ENCODE data around the gene PHAF1.

Gene PHAF1

DNA sequence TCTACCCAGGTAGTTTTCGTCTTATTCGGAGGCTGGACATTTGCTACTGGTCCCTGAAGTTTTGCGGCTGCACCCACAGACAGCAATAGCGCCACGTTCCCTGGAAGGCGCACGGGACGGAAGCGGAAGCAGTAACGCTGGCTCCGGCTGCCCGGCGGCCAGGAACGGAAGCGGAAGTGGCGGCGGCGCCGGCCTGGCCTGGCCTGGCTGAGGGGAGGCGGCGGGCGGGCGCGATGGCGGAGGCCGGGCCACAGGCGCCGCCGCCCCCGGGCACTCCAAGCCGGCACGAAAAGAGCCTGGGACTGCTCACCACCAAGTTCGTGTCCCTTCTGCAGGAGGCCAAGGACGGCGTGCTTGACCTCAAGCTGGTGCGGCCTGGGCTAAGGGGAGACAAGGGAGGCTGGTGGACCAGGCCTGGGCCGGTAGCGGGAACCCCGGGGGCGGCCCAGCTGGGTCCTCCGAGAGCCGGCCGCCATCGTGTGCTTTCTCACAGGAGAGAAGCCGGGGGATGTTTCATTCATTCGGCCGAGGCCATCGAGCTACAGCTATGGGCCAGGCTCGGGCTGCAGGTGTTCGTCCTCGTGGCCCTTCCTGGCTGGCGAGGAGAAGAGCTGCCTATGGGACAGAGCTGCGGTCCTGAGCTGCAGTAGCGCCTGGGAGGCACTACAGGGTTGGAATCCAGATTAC lies 82.4 kb downstream of the PHAF1 start, which contains the start of gene E2F4:
E2F4 (plus strand) TSS at position 161 of the 687 bp plus-strand sequence; CDS start at position 234, 73 bp downstream.
- Histone ChIP-seq H3K4me3 (peak within 1 kb of the TSS; percentile 80), H3K36me3 (ENCODE audit: insufficient read depth, low read length) (peaks cover 18% of the 10 kb centered on the region; the same call in 1 of the 2 replicates), H3K27ac (no peak within 1 kb of the TSS), H3K9ac (ENCODE audit: insufficient read length) (peak within 1 kb of the TSS; percentile 93), H3K9me3 (ENCODE audit: low read depth, low read length) (no peaks in the 10 kb centered on the region)
- DNase-seq (ENCODE audit: low read depth, low spot score) = no peak
- TF ChIP-seq FOXP2 (optimal IDR thresholded peaks at IDR 0.05; ENCODE audit: control extremely low read depth, extremely low read length, insufficient read depth) = no peak
- peak; percentile 28; the same call in 1 of the 2 replicates for TF ChIP-seq POLR2AphosphoS5 (IDR thresholded peaks at IDR 0.05; ENCODE audit: borderline replicate concordance, low read depth, low read length)

DNA sequence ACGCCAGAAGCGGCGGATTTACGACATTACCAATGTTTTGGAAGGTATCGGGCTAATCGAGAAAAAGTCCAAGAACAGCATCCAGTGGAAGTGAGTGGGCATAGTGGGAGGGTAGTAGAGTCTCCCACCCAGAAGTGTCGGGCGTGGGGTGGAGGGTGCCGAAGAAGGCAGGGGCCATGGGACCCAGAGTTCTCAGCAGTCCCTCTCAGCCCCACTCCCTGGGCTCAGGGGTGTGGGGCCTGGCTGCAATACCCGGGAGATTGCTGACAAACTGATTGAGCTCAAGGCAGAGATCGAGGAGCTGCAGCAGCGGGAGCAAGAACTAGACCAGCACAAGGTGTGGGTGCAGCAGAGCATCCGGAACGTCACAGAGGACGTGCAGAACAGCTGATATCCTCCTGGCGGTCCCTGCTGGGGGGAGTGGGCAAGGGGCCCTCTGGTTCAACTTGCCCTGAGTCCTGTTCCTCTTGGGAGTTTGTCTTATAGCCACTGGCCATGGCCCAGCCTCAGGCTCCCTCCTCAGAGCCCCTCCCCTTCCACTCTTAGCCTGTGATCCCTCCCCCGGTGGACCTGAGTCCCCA lies 83.1 kb downstream of the PHAF1 start:
- H3K9ac ChIP-seq (ENCODE audit: insufficient read length) = peak overlapping the region; percentile 93
- H3K36me3 ChIP-seq (ENCODE audit: insufficient read depth, low read length) = peaks cover 18% of the 10 kb centered on the region; the same call in 1 of the 2 replicates
- no peak for DNase-seq (ENCODE audit: low read depth, low spot score)
- H3K4me3 ChIP-seq = peak overlapping the region; percentile 80
- no peak for TF ChIP-seq POLR2AphosphoS5 (IDR thresholded peaks at IDR 0.05; ENCODE audit: borderline replicate concordance, low read depth, low read length)
- no peak for TF ChIP-seq FOXP2 (optimal IDR thresholded peaks at IDR 0.05; ENCODE audit: control extremely low read depth, extremely low read length, insufficient read depth)
- no peak for TF ChIP-seq EZH2 (IDR thresholded peaks at IDR 0.05)
- H3K9me3 ChIP-seq (ENCODE audit: low read depth, low read length) = no peaks in the 10 kb centered on the region
- H3K27ac ChIP-seq = no peak overlapping the region

DNA sequence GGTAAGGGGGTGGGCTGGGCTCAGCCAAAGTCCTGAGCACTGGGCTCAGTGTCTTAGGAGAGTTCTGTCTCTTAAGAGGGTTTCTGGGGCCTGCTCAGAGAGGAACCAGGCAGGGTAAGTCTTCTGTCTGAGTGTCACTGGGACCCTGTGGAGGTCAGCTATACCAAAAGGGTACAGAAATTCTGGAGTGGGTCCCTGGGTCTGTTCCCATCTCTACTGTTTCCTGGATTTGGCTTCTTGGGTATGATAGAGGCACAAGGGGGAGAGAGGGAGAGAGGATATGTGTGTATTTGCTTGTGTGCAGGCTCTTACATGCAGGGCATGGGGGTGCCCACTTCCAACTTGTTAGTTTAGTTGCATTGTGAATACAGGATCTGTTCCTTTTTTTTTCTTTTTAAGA lies 83.8 kb downstream of the PHAF1 start:
- no peak for DNase-seq (ENCODE audit: low read depth, low spot score)
- no peak overlapping the region for H3K9ac ChIP-seq (ENCODE audit: insufficient read length)
- no peaks in the 10 kb centered on the region for H3K9me3 ChIP-seq (ENCODE audit: low read depth, low read length)
- no peak overlapping the region; the same call in 1 of the 2 replicates for H3K4me3 ChIP-seq
- peaks cover 18% of the 10 kb centered on the region; the same call in 1 of the 2 replicates for H3K36me3 ChIP-seq (ENCODE audit: insufficient read depth, low read length)
- H3K27ac ChIP-seq = no peak overlapping the region
- TF ChIP-seq EZH2 (IDR thresholded peaks at IDR 0.05) (no peak), POLR2AphosphoS5 (IDR thresholded peaks at IDR 0.05; ENCODE audit: borderline replicate concordance, low read depth, low read length) (no peak), FOXP2 (optimal IDR thresholded peaks at IDR 0.05; ENCODE audit: control extremely low read depth, extremely low read length, insufficient read depth) (no peak)

DNA sequence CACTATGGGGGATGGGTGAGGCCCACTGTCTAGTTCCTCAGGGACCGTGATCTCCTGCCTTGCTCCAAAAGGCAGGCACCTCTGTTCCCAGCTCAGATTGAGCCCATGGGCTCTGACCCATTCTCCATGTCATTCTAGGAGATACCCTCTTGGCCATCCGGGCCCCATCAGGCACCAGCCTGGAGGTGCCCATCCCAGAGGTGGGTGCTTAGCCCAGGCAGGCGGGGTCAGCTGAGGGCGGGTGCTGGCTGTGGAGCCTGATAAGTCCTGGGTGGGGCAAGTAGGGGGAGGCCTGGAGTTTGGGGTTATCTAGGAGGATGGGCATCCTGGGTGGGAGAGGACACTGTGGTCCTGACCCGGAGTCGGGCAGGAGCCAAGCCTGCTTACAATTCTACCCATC lies 84.5 kb downstream of the PHAF1 start:
- H3K4me3 ChIP-seq = no peak overlapping the region
- no peak for DNase-seq (ENCODE audit: low read depth, low spot score)
- H3K9me3 ChIP-seq (ENCODE audit: low read depth, low read length) = no peaks in the 10 kb centered on the region
- no peak overlapping the region for H3K9ac ChIP-seq (ENCODE audit: insufficient read length)
- H3K27ac ChIP-seq = no peak overlapping the region
- H3K36me3 ChIP-seq (ENCODE audit: insufficient read depth, low read length) = peaks cover 18% of the 10 kb centered on the region; the same call in 1 of the 2 replicates
- TF ChIP-seq POLR2AphosphoS5 (IDR thresholded peaks at IDR 0.05; ENCODE audit: borderline replicate concordance, low read depth, low read length) (no peak), EZH2 (IDR thresholded peaks at IDR 0.05) (no peak), FOXP2 (optimal IDR thresholded peaks at IDR 0.05; ENCODE audit: control extremely low read depth, extremely low read length, insufficient read depth) (no peak)

DNA sequence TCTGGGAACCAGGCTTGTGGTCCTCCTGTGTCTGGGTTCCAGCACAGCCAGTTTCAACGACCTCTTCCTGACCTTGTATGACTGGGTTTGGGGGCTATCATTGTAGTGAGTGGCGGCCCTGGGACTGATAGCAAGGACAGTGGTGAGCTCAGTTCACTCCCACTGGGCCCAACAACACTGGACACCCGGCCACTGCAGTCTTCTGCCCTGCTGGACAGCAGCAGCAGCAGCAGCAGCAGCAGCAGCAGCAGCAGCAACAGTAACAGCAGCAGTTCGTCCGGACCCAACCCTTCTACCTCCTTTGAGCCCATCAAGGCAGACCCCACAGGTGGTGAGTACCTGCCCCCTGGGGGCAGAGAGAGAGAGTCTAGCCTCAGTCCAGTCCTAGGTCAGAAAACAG lies 85.9 kb downstream of the PHAF1 start:
- no peak overlapping the region for H3K9ac ChIP-seq (ENCODE audit: insufficient read length)
- no peak overlapping the region for H3K4me3 ChIP-seq
- H3K36me3 ChIP-seq (ENCODE audit: insufficient read depth, low read length) = peaks cover 18% of the 10 kb centered on the region; the same call in 1 of the 2 replicates
- H3K27ac ChIP-seq = no peak overlapping the region
- DNase-seq (ENCODE audit: low read depth, low spot score) = no peak
- TF ChIP-seq POLR2AphosphoS5 (IDR thresholded peaks at IDR 0.05; ENCODE audit: borderline replicate concordance, low read depth, low read length) (no peak), FOXP2 (optimal IDR thresholded peaks at IDR 0.05; ENCODE audit: control extremely low read depth, extremely low read length, insufficient read depth) (no peak), EZH2 (IDR thresholded peaks at IDR 0.05) (no peak)
- no peaks in the 10 kb centered on the region for H3K9me3 ChIP-seq (ENCODE audit: low read depth, low read length)

DNA sequence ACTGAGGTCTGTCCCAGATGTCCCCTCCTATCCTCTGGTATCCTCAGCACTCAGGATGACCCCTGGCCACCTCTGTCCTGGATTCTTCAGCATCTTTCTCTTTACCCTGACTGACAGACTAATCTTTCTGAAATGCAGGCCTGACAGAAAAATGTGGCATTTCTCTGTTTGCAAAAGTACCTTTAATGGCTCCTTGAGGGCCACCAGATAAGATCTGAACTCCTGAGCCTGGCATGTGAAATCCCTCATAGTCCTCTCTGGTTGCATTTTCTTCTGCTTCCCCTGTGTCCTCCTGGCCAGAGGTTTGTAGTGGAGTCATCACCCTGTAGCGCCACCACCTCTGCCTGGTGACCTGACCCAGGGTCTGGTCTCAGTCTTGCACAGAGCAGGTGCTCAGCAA lies 87.1 kb downstream of the PHAF1 start:
- TF ChIP-seq FOXP2 (optimal IDR thresholded peaks at IDR 0.05; ENCODE audit: control extremely low read depth, extremely low read length, insufficient read depth) = no peak
- TF ChIP-seq POLR2AphosphoS5 (IDR thresholded peaks at IDR 0.05; ENCODE audit: borderline replicate concordance, low read depth, low read length) = no peak
- TF ChIP-seq EZH2 (IDR thresholded peaks at IDR 0.05) = no peak
- Histone ChIP-seq H3K27ac (no peak overlapping the region), H3K9ac (ENCODE audit: insufficient read length) (no peak overlapping the region), H3K9me3 (ENCODE audit: low read depth, low read length) (no peaks in the 10 kb centered on the region), H3K36me3 (ENCODE audit: insufficient read depth, low read length) (peaks cover 18% of the 10 kb centered on the region; the same call in 1 of the 2 replicates), H3K4me3 (no peak overlapping the region)
- no peak for DNase-seq (ENCODE audit: low read depth, low spot score)

DNA sequence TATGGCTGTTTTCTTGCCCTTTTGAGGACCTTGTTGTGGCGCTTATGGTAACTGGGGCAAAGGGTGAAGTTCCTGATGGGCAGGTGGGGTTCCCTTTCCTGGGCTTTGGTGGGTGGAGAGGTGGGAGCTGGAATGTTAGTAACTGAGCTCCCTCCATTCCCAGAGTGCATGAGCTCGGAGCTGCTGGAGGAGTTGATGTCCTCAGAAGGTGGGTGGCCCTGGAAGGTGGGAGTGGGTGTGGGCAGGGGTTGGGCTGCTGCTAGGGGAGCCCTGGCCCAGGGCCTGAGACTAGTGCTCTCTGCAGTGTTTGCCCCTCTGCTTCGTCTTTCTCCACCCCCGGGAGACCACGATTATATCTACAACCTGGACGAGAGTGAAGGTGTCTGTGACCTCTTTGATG lies 88.0 kb downstream of the PHAF1 start:
- peaks cover 18% of the 10 kb centered on the region; the same call in 1 of the 2 replicates for H3K36me3 ChIP-seq (ENCODE audit: insufficient read depth, low read length)
- H3K9ac ChIP-seq (ENCODE audit: insufficient read length) = no peak overlapping the region
- H3K9me3 ChIP-seq (ENCODE audit: low read depth, low read length) = no peaks in the 10 kb centered on the region
- TF ChIP-seq FOXP2 (optimal IDR thresholded peaks at IDR 0.05; ENCODE audit: control extremely low read depth, extremely low read length, insufficient read depth) (no peak), POLR2AphosphoS5 (IDR thresholded peaks at IDR 0.05; ENCODE audit: borderline replicate concordance, low read depth, low read length) (no peak), EZH2 (IDR thresholded peaks at IDR 0.05) (no peak)
- H3K4me3 ChIP-seq = no peak overlapping the region
- H3K27ac ChIP-seq = no peak overlapping the region
- no peak for DNase-seq (ENCODE audit: low read depth, low spot score)
